MCF 10A (cell line): ENCODE measurements around the gene CLIP4. TPM values are rescaled to one million over a fixed set of nuclear protein-coding genes. Genes with fewer than 3 reads are reported as not detected.
A peak's percentile ranks its signal among the peaks of the same experiment; 100 is the strongest.

ENCODE experiments used
- BruUV-seq: library from RNA; stranded (reverse); fragments of 400-500 nt; replicated peaks from 2 replicates; lab custom pipeline; 2021; lab: Mats Ljungman, UMichigan
- CTCF ChIA-PET: fragments of 300-600 bp; sonication (Branson Sonifier 250); formaldehyde crosslinking; extraction: SDS; loops from one replicate; lab custom pipeline; 2021; ENCODE audit warnings: antibody characterized with exemption, inconsistent platforms; lab: Yijun Ruan, JAX
- POLR2A ChIA-PET: fragments of 300-600, 350-650 bp; sonication (Branson Sonifier 250); formaldehyde crosslinking; extraction: SDS; loops from one replicate; lab custom pipeline; 2020; ENCODE audit warnings: antibody characterized with exemption, inconsistent platforms; lab: Yijun Ruan, JAX
- DNase-seq: peaks from one replicate; pipeline ENCODE4 v3.0.0-alpha.2; 2018; ENCODE audit not compliant: unreplicated experiment
- H3K27ac Mint-ChIP-seq: one replicate; pipeline ENCODE4 v1.8.0; 2022; ENCODE audit warnings: mild to moderate bottlenecking, low read depth, mixed read lengths; ENCODE audit not compliant: unreplicated experiment
- H3K27me3 Mint-ChIP-seq: one replicate; pipeline ENCODE4 v1.8.0; 2022; ENCODE audit warnings: mixed read lengths; ENCODE audit not compliant: insufficient read depth, unreplicated experiment
- H3K36me3 Mint-ChIP-seq: one replicate; pipeline ENCODE4 v1.8.0; 2022; ENCODE audit warnings: mild to moderate bottlenecking, moderate library complexity, mixed read lengths; ENCODE audit not compliant: insufficient read depth, unreplicated experiment
- H3K4me1 Mint-ChIP-seq: one replicate; pipeline ENCODE4 v1.8.0; 2022; ENCODE audit warnings: mixed read lengths; ENCODE audit not compliant: insufficient read depth, unreplicated experiment
- H3K4me3 Mint-ChIP-seq: one replicate; pipeline ENCODE4 v1.8.0; 2022; ENCODE audit warnings: mild to moderate bottlenecking, moderate library complexity, mixed read lengths; ENCODE audit not compliant: unreplicated experiment
- H3K9me3 Mint-ChIP-seq: one replicate; pipeline ENCODE4 v1.8.0; 2022; ENCODE audit warnings: mixed read lengths; ENCODE audit not compliant: unreplicated experiment
- CTCF ChIP-seq: fragments of 200-600 bp; IDR thresholded peaks from one replicate; pipeline ENCODE4 v1.8.0; 2022; ENCODE audit warnings: antibody characterized with exemption, mild to moderate bottlenecking; ENCODE audit not compliant: unreplicated experiment
- intact Hi-C: fragments of 100-400 bp; cut with micrococcal nuclease; formaldehyde crosslinking; loops from 2 replicates; pipeline ENCODE4 v1.14.1; 2022
- total RNA-seq: library from RNA; stranded (reverse); gene quantifications from 2 replicates; pipeline ENCODE4 v1.2.3, GENCODE V29; 2022

The CLIP4 gene
- total RNA-seq, 1 experiment from 2014 or later, result 77.8 TPM

GRCh38 chr2:29117636-29118303 is 2.6 kb downstream of the CLIP4 start:
- DNase-seq, result peak; percentile 72
- Mint-ChIP-seq H3K27ac (peak overlapping the region; percentile 49), H3K4me1 (peaks cover 36% of the 10 kb centered on the region), H3K36me3 (peaks cover 30% of the 10 kb centered on the region), H3K4me3 (peak overlapping the region; percentile 90), H3K27me3 (no peaks in the 10 kb centered on the region), H3K9me3 (no peaks in the 10 kb centered on the region)
- ChIA-PET POLR2A (interaction anchor here (0.7 to 10.3 kb wide), 12 partner anchors 8 to 223 kb away, joined by 3 to 230 read pairs (median 10); partner anchors contain the start of gene WDR43), CTCF (interaction anchor here (1.1 to 2.8 kb wide), 5 partner anchors 10 to 159 kb away, joined by 3 to 10 read pairs (median 4); no protein-coding TSS in a partner anchor)
- TSS peak; percentile 87 for BruUV-seq
- no peak for TF ChIP-seq CTCF
- intact Hi-C loops, result loop anchor here (5.0 kb wide), 2 partner anchors 50 to 160 kb away; no protein-coding TSS in a partner anchor

- Mint-ChIP-seq H3K36me3 (peaks cover 44% of the 10 kb centered on the region), H3K4me3 (peak overlapping the region; percentile 25), H3K27me3 (no peaks in the 10 kb centered on the region), H3K27ac (peak overlapping the region; percentile 49), H3K9me3 (no peaks in the 10 kb centered on the region), H3K4me1 (peaks cover 38% of the 10 kb centered on the region)
- intact Hi-C loops, result loop anchor here (5.0 kb wide), 2 partner anchors 52 to 162 kb away; no protein-coding TSS in a partner anchor
- no peak for TF ChIP-seq CTCF
- POLR2A ChIA-PET, result interaction anchor here (5.9 to 10.3 kb wide), 3 partner anchors 10 to 53 kb away, joined by 70 to 230 read pairs (median 171); no protein-coding TSS in a partner anchor
- no peak for DNase-seq
- BruUV-seq, result no TSS peak
- CTCF ChIA-PET, result interaction anchor here (0.6 to 2.8 kb wide), 3 partner anchors 16 to 661 kb away, joined by 3 to 9 read pairs (median 3); no protein-coding TSS in a partner anchor
Observed at GRCh38 chr2:29119211-29119610, 4.0 kb downstream of the CLIP4 start.

- ChIA-PET CTCF (interaction anchor here (0.5 to 1.4 kb wide), 3 partner anchors 10 to 205 kb away, joined by 3 to 7 read pairs (median 4); no protein-coding TSS in a partner anchor), POLR2A (interaction anchor here (1.6 to 10.3 kb wide), 3 partner anchors 8 to 55 kb away, joined by 3 to 230 read pairs (median 171); no protein-coding TSS in a partner anchor)
- BruUV-seq, result no TSS peak
- Mint-ChIP-seq H3K27me3 (no peaks in the 10 kb centered on the region), H3K4me1 (peaks cover 37% of the 10 kb centered on the region), H3K36me3 (peaks cover 54% of the 10 kb centered on the region), H3K27ac (peak overlapping the region; percentile 49), H3K4me3 (no peak overlapping the region), H3K9me3 (no peaks in the 10 kb centered on the region)
- no peak for TF ChIP-seq CTCF
- DNase-seq, result no peak
- intact Hi-C loops, result no loop called here
Observed at GRCh38 chr2:29120846-29121245, 5.6 kb downstream of the CLIP4 start.
